IPS DF 19.7 (cell line): ENCODE data around the gene DYNC2LI1.

Experiments
- DNase-seq: peaks from one replicate; pipeline ENCODE4 v3.0.0-alpha.2; 2013; ENCODE audit warnings: low read depth, low spot score

The DYNC2LI1 gene

GRCh38 chr2:43814711-43815110 lies 40.9 kb downstream of the DYNC2LI1 start:
- no peak for DNase-seq

GRCh38 chr2:43818761-43819160 lies 44.9 kb downstream of the DYNC2LI1 start:
- DNase-seq: no peak

- no peak for DNase-seq
These were observed 45.8 kb downstream of the DYNC2LI1 start for GRCh38 chr2:43819491-43820163.

GRCh38 chr2:43822839-43823238 lies 49.0 kb downstream of the DYNC2LI1 start:
- DNase-seq: no peak

- DNase-seq: no peak
These were observed 49.9 kb downstream of the DYNC2LI1 start for GRCh38 chr2:43823751-43824150.

GRCh38 chr2:43824512-43824911 lies 50.7 kb downstream of the DYNC2LI1 start:
- DNase-seq: no peak

GRCh38 chr2:43824951-43825493 lies 51.2 kb downstream of the DYNC2LI1 start:
- DNase-seq: no peak

- DNase-seq: no peak
These were observed 52.0 kb downstream of the DYNC2LI1 start for GRCh38 chr2:43825841-43826240.

GRCh38 chr2:43826305-43827250 lies 52.7 kb downstream of the DYNC2LI1 start:
- no peak for DNase-seq

GRCh38 chr2:43831543-43832294 lies 57.9 kb downstream of the DYNC2LI1 start:
- DNase-seq: no peak

GRCh38 chr2:43832457-43832856 lies 58.6 kb downstream of the DYNC2LI1 start:
- no peak for DNase-seq

- no peak for DNase-seq
These were observed 63.2 kb downstream of the DYNC2LI1 start for GRCh38 chr2:43837033-43837432.

- DNase-seq: no peak
These were observed 64.2 kb downstream of the DYNC2LI1 start for GRCh38 chr2:43837831-43838559.

GRCh38 chr2:43838560-43839267 lies 64.9 kb downstream of the DYNC2LI1 start, which contains the start of the genes ABCG5 and ABCG8:
Gene ABCG5 (minus strand): TSS chr2:43838839. CDS start chr2:43838679, 160 bp downstream.
Gene ABCG8 (plus strand): TSS chr2:43838971. CDS start chr2:43839054, 83 bp downstream.
- no peak for DNase-seq

- no peak for DNase-seq
These were observed 66.1 kb downstream of the DYNC2LI1 start for GRCh38 chr2:43839776-43840564.

- DNase-seq: no peak
These were observed 67.1 kb downstream of the DYNC2LI1 start for GRCh38 chr2:43840965-43841364.

- DNase-seq: no peak
These were observed 68.4 kb downstream of the DYNC2LI1 start for GRCh38 chr2:43841949-43842865.

- no peak for DNase-seq
These were observed 69.0 kb downstream of the DYNC2LI1 start for GRCh38 chr2:43842866-43843226.
